KOPT-K1 (cell line): ENCODE results near the gene PRKCH.

ENCODE experiments used
- H3K27ac ChIP-seq: fragments of 200-600 bp; sonication (generic); 2 replicates; pipeline ENCODE4 v1.5.1; 2016; ENCODE audit warnings: antibody characterized with exemption, mild to moderate bottlenecking, low read depth, low read length; ENCODE audit not compliant: poor library complexity, severe bottlenecking
- H3K36me3 ChIP-seq: fragments of 200-600 bp; sonication (generic); 2 replicates; pipeline ENCODE4 v1.5.1; 2017; ENCODE audit warnings: antibody characterized with exemption, mild to moderate bottlenecking, low read length, moderate library complexity; ENCODE audit not compliant: insufficient read depth
- H3K9me3 ChIP-seq: fragments of 200-600 bp; sonication (generic); 2 replicates; pipeline ENCODE4 v1.5.1; 2017; ENCODE audit warnings: antibody characterized with exemption, low read length, mild to moderate bottlenecking; ENCODE audit not compliant: insufficient read depth, poor library complexity, severe bottlenecking

PRKCH gene

GRCh38 chr14:61498811-61499210, 177.4 kb downstream of the PRKCH start:
- Histone ChIP-seq H3K36me3 (peaks cover 86% of the 10 kb centered on the region), H3K27ac (no peak overlapping the region), H3K9me3 (no peaks in the 10 kb centered on the region)

- Histone ChIP-seq H3K27ac (no peak overlapping the region), H3K36me3 (peaks cover 80% of the 10 kb centered on the region)
Measured at GRCh38 chr14:61499991-61500390, 178.6 kb downstream of the PRKCH start.

GRCh38 chr14:61501714-61502458, 180.5 kb downstream of the PRKCH start:
- no peaks in the 10 kb centered on the region for H3K9me3 ChIP-seq
- H3K36me3 ChIP-seq, result peaks cover 77% of the 10 kb centered on the region
- H3K27ac ChIP-seq, result peak overlapping the region; percentile 86

More at GRCh38 chr14:61499991-61500390, 178.6 kb downstream of the PRKCH start:
- no peaks in the 10 kb centered on the region for H3K9me3 ChIP-seq

DNA sequence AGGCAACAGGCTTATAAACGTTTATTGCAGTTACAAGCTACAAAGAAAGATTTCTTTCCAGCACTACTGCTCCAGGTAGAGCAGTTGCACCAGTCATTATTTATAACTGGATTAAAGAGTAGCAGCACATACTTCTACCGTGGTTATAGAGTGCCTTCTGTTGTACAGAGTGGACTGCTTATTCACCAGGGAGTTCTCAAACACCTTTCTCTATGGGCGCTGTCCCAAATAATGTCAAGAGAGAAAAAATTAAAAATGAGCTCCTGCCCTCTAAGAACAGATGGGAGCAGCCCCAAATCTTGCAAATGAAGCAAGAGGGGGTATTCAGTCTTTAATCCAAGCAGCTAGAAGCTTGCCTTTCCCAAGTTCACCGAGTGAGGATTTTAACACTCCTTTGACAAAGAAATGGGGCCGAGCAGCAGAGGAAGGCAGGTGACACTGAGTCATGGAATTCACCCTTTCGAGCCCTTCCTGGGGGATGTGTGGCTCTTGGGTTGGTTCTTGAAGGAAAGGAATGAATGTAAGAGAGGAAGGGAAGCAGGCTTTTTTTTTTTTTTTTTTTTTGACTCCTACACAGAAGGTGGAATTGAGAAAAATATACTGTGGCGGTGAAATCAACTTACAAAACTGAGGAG, 181.2 kb downstream of the PRKCH start:
- no peaks in the 10 kb centered on the region for H3K9me3 ChIP-seq
- H3K27ac ChIP-seq, result peak overlapping the region; percentile 86
- H3K36me3 ChIP-seq, result peaks cover 77% of the 10 kb centered on the region

GRCh38 chr14:61503167-61503801, 181.9 kb downstream of the PRKCH start:
- Histone ChIP-seq H3K27ac (peak overlapping the region; percentile 86), H3K9me3 (no peaks in the 10 kb centered on the region), H3K36me3 (peaks cover 72% of the 10 kb centered on the region)

- no peaks in the 10 kb centered on the region for H3K9me3 ChIP-seq
- H3K27ac ChIP-seq, result peak overlapping the region; percentile 30
- peaks cover 67% of the 10 kb centered on the region for H3K36me3 ChIP-seq
Measured at GRCh38 chr14:61504901-61505300, 183.5 kb downstream of the PRKCH start.

DNA sequence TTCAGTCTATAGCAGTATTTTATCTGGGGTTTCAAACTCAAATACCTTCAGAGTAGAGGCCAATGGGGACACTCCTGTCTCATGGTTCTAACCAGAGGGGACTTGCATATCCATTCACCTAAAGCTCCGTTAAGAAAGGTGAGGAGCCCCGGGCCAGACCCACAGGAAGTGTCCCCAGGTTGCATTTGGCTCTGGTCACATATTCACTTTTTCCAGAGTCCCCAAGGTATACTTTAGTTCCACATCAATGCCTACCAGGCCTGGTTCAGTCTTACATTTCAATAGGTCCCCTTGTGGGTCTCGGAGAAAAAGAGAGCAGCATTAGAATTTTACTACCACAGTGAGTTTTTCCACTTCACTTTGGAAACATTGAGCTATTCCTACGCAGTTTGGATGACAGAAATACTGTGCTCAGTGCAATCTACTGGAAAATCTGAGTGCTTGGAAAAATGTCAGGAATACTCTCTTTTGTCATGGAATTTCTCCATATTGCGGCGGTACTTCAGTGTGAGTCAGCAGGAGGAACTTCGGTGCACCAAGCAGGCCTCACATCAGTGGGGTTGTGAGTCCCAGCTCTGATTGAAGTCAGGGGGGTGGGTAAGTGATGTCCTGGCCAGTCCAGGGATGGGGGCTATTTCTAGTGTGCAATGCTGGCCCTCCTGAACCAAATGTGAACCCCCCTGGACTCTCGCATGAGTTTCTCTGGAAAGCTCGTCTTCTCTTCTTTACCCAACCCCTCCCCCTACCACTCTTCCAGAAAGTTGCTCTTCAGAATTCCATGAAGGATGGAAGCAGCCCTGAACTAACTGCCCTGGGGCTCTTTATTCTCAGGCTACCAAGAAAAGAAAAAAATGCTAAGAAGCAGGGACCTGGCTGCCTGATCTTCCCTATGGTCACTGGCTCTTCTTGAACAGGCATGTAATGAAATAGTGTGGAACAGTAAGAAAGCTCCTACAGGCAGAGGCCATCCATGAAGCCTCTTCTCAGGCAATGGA, 184.7 kb downstream of the PRKCH start:
- H3K27ac ChIP-seq, result peak overlapping the region; percentile 4
- no peaks in the 10 kb centered on the region for H3K9me3 ChIP-seq
- peaks cover 67% of the 10 kb centered on the region for H3K36me3 ChIP-seq

GRCh38 chr14:61508526-61508925, 187.1 kb downstream of the PRKCH start:
- Histone ChIP-seq H3K9me3 (no peaks in the 10 kb centered on the region), H3K36me3 (peaks cover 78% of the 10 kb centered on the region)

DNA sequence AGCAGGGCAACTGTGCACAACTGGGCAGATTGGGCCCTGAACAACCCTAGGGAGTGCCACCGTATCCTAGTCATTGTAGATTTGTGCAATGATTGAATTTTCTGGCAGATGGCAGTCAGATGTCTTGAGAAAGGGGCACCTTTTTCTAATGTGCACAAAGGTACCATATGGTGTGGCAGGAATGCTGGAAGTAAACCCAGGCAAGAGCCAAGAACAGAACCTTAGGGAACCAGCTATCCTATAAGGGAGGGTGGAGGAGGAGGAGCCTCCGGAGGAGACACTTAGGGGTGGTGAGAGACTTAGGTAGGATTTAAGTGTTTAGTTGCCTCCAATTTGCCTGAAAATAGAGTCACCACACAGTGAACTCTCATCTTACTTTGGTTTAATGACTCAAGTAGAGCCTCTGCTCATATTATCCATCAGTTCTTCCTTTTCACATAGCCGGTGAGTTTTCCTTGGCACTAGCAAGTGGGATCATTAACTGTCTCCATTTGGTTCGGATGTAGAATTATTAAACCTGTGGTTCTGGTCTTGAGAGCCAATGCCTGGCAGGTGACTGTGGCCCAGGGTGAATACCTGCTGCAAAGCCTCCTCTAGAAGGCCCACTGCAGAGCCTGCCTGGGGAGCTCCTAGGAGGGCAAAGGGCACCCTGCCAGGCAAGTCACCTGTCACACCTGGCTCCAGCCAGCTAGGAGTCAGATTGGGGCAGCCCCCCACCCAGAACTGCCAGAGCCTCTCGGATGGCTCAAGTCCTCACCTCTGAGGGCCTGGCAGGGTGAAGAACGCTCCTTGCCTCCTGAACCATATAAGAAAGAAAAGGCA, 189.6 kb downstream of the PRKCH start:
- H3K27ac ChIP-seq, result no peak overlapping the region
- H3K9me3 ChIP-seq, result no peaks in the 10 kb centered on the region
- peaks cover 90% of the 10 kb centered on the region for H3K36me3 ChIP-seq

More at GRCh38 chr14:61508526-61508925, 187.1 kb downstream of the PRKCH start:
- H3K27ac ChIP-seq, result no peak overlapping the region

DNA sequence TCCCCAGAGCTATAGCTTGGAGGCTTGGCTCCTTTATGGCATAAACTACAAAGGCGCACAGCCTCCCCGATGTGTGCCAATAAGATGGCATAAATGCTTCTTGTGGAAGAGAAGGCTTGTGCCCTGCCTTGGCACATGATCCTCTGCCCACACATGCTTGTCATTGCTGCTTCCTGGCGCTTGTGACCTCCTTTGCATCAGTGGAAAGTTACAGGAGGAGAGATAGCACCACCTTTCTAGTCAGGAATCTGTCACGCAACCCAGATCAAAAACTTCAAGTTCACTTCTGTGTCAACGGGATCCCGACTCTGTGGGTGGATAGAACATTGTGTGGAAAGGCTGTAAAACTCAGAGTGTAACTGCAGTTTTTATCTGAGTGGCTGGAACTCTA, 190.2 kb downstream of the PRKCH start:
- no peak overlapping the region for H3K27ac ChIP-seq
- no peaks in the 10 kb centered on the region for H3K9me3 ChIP-seq
- H3K36me3 ChIP-seq, result peaks cover 90% of the 10 kb centered on the region

DNA sequence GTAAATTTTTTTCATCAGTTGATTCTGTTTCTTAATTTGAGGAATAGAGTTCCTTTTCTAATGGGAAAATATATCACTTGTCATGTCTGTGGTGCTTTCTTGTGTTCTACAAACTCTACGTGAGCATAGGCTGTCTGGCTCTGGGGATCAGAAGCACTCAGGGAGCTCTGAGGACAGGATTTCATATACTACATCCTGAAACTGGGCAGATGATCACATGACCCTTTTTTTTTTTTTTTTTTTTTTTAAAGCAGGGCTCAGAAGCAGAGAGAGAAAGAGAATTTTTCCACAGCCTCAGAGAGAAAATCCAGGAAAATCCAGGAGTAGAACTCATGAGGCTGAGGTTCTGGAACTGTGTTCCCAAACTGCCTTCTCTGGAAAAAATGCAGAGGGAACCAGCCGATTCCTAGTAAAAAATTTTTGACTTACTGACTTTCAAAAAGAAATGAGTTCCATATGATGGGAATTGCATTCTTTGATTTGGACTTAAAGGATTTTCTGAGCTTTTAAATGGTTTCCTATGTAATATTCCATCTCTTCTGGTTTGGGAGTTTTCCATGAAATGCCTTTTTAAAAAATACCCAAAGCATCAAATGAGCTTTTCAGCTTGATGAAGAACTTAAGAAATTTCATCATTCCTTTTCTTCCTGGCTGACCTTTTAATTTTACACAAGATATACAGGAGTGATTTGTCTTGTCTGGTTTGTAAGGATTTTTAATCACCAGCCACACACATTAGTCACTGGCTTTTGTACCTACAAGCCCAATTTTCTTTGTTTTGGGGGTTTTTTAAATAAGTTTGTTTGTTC, 190.9 kb downstream of the PRKCH start:
- Histone ChIP-seq H3K9me3 (no peaks in the 10 kb centered on the region), H3K27ac (no peak overlapping the region), H3K36me3 (peaks cover 90% of the 10 kb centered on the region)

- H3K27ac ChIP-seq, result no peak overlapping the region
Measured at GRCh38 chr14:61513986-61514830, 192.8 kb downstream of the PRKCH start.

GRCh38 chr14:61514927-61515326, 193.5 kb downstream of the PRKCH start:
- no peaks in the 10 kb centered on the region for H3K9me3 ChIP-seq
- peaks cover 95% of the 10 kb centered on the region for H3K36me3 ChIP-seq
- no peak overlapping the region for H3K27ac ChIP-seq

More at GRCh38 chr14:61513986-61514830, 192.8 kb downstream of the PRKCH start:
- Histone ChIP-seq H3K9me3 (no peaks in the 10 kb centered on the region), H3K36me3 (peaks cover 94% of the 10 kb centered on the region)
